ENCODE measurements around the gene WFS1. TPM values are rescaled to one million over a fixed set of nuclear protein-coding genes. Genes with fewer than 3 reads are reported as not detected.

WFS1 gene
- total and polyA plus RNA-seq, 2 of the 8 experiments (the other 6 are each of a cell fraction or from before 2014, with no cell fraction given) = 29.1 to 43.1 TPM

DNA sequence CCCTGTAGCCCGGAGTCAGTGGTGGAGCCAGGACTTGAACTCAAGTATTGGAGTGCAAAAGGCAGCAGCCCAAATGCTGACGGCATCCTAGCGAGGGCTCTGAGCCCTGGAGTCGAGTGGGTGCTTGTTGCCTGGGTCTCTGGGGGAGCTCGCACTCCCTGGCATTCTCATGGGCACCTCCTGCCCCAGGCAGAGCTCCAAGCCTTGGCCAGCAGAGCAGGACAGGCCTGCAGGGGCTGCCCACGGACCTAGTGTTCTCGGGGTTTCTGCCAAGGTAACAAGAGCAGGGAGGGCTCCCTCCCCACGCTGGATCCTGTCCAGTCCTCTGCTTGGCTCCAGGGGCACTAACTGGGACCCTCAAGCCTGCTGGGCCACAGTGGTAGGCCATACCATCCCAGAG, 17.6 kb upstream of the WFS1 start:
- no peak for TF ChIP-seq ASH2L (IDR thresholded peaks at IDR 0.05; ENCODE audit: low read length)
- TF ChIP-seq TAF7 (optimal IDR thresholded peaks at IDR 0.05; ENCODE audit: borderline replicate concordance, low read depth, low read length) = no peak
- TF ChIP-seq SP1 (IDR thresholded peaks at IDR 0.05; ENCODE audit: low read depth, low read length) = no peak
- TF ChIP-seq EP300 (IDR thresholded peaks at IDR 0.05; ENCODE audit: borderline replicate concordance in 1 of 2, low read depth in 2 of 2, low read length in 2 of 2) = no peak
- TF ChIP-seq CEBPB (IDR thresholded peaks at IDR 0.05; ENCODE audit: low read depth, low read length) = no peak
- TF ChIP-seq GABPA (IDR thresholded peaks at IDR 0.05; ENCODE audit: borderline replicate concordance, insufficient read depth, low read length) = no peak
- Histone ChIP-seq H2BK120ac (replicated peaks; ENCODE audit: low read depth, low read length) (no peak overlapping the region), H3K4me1 (replicated peaks in 1 of 4; ENCODE audit: control insufficient read depth in 3 of 4, insufficient read depth in 4 of 4, low read length in 3 of 4) (peaks cover 0 to 2% (median under 1%) of the 10 kb centered on the region in 4 experiments; a peak in 1 of 7 replicates), H3K56ac (replicated peaks; ENCODE audit: insufficient read length, low read depth, low read length) (no peak overlapping the region), H2AK5ac (ENCODE audit: low read depth, low read length) (no peak overlapping the region), H3K36me3 (ENCODE audit: control insufficient read depth in 2 of 4, insufficient read depth in 4 of 4, low read length in 3 of 4) (no peaks in the 10 kb centered on the region), H3K23ac (ENCODE audit: insufficient read length) (no peak overlapping the region), H3K79me1 (ENCODE audit: low read depth, low read length) (no peaks in the 10 kb centered on the region), H2BK12ac (ENCODE audit: low read depth, low read length) (no peak overlapping the region), H3K4ac (replicated peaks; ENCODE audit: insufficient read length, low read depth, low read length) (no peak overlapping the region), H2BK20ac (ENCODE audit: low read length) (no peak overlapping the region), H4K20me1 (replicated peaks in 1 of 2; ENCODE audit: control insufficient read depth in 1 of 2, insufficient read depth in 2 of 2, low read length in 2 of 2) (no peaks in the 10 kb centered on the region), H3K27me3 (replicated peaks in 1 of 4; ENCODE audit: control insufficient read depth in 3 of 4, extremely low read depth in 1 of 4, insufficient read depth in 3 of 4, low read length in 3 of 4) (no peaks in the 10 kb centered on the region), H3K4me3 (ENCODE audit: extremely low read depth in 1 of 4, insufficient read depth in 2 of 4, low read depth in 3 of 4, low read length in 4 of 4) (no peak overlapping the region), H2AFZ (ENCODE audit: low read length) (no peak overlapping the region), H3K18ac (ENCODE audit: extremely low read depth, low read length) (no peak overlapping the region), H2BK15ac (ENCODE audit: low read length) (no peak overlapping the region), H4K5ac (ENCODE audit: insufficient read length, low read depth, low read length) (no peak overlapping the region), H3K9me3 (ENCODE audit: insufficient read depth in 2 of 2, low read depth in 1 of 2, low read length in 1 of 2) (no peaks in the 10 kb centered on the region), H4K8ac (ENCODE audit: extremely low read depth, insufficient read depth, low read length) (no peak overlapping the region), H3K4me2 (ENCODE audit: insufficient read depth in 1 of 2, low read depth in 2 of 2, low read length in 2 of 2) (no peak overlapping the region), H3K14ac (ENCODE audit: insufficient read length) (no peak overlapping the region), H3K9ac (replicated peaks in 1 of 4; ENCODE audit: extremely low read depth in 1 of 4, low read depth in 3 of 4, low read length in 3 of 4) (no peak overlapping the region), H4K91ac (replicated peaks; ENCODE audit: insufficient read length, low read length) (no peak overlapping the region), H3K27ac (ENCODE audit: low read depth, low read length) (no peak overlapping the region), H3K79me2 (ENCODE audit: control insufficient read depth in 1 of 2, insufficient read depth in 2 of 2, low read length in 2 of 2) (no peaks in the 10 kb centered on the region), H2BK5ac (ENCODE audit: low read depth, low read length) (no peak overlapping the region), H3K23me2 (ENCODE audit: low read depth, low read length) (0 out of 2 replicates have a peak, but pooled peaks cover 2% of the 10 kb centered on the region)
- WGBS, 2 experiments (ENCODE audit: extremely low coverage in 1 of 2, insufficient coverage in 1 of 2, insufficient read length in 1 of 2, insufficient replicate concordance in 2 of 2, low coverage in 1 of 2, low lambda C conversion rate in 2 of 2, missing lambda C conversion rate in 1 of 2) = 91% methylated on average over 8 of the region's 8 CpGs; no CpG with 5 or more reads in 1 of the 2 experiments
- DNase-seq (ENCODE audit: low read depth in 1 of 2, low spot score in 2 of 2) = no peak
- FAIRE-seq = no peak
- ChIA-PET POLR2A (ENCODE audit: partially characterized antibody) (no interaction called here), CTCF (ENCODE audit: partially characterized antibody) (interaction anchor here (0.6 to 37.7 kb wide), 15 partner anchors 10 to 408 kb away, joined by 3 to 908 read pairs (median 10); partner anchors contain the start of genes C4orf50 and WFS1)
